HG03432 (cell line): Measurements from ENCODE around the gene DDX5.
"Not testable (repeated sequence)": the region's sequence is repeated elsewhere in the genome, so short reads cannot be mapped to it uniquely, and the experiment has no call there.

ENCODE experiments used
- ATAC-seq: cut with Tn5 transposase; IDR thresholded peaks from one replicate; pipeline ENCODE4 v1.9.1; 2021; ENCODE audit warnings: mild to moderate bottlenecking, moderate library complexity; ENCODE audit not compliant: unreplicated experiment

The DDX5 gene

DNA sequence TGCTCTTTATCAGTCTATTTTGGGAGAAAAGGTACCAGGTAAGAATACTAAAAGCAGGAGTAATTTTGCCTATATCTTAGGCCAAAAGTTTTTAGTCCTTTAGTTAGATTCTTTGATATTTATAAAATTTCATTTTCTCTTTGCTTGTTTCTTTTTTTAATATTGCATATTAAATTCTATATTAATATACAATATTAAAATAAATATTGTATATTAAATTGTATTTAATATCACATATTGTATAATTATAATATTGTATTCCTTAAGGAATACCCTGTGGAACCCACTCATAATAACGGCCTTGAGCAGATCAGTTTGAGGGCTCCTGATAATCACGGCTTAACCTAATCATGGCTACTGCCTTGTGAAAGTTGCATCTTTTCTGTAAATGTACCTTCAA lies 2.6 kb upstream of the DDX5 start:
- no peak for ATAC-seq

DNA sequence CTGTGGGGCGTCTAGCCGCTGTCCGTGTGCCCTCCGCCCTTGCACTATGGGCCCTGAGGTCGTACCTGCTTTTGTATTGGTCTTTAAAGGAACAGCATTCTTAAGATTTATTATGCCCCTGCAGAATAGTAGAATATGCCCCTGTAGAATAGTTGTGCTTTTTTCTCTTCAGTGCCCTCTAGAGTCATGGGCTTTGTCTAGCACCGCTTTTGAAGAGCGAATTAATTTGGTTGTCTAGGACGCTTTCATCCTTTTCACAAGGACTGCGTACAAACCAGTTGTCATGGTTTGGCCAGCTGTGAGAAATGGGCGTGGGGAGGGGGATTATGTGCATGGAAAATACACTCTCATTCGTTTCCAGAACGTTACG lies 1.3 kb upstream of the DDX5 start:
- peak; percentile 9 for ATAC-seq

DNA sequence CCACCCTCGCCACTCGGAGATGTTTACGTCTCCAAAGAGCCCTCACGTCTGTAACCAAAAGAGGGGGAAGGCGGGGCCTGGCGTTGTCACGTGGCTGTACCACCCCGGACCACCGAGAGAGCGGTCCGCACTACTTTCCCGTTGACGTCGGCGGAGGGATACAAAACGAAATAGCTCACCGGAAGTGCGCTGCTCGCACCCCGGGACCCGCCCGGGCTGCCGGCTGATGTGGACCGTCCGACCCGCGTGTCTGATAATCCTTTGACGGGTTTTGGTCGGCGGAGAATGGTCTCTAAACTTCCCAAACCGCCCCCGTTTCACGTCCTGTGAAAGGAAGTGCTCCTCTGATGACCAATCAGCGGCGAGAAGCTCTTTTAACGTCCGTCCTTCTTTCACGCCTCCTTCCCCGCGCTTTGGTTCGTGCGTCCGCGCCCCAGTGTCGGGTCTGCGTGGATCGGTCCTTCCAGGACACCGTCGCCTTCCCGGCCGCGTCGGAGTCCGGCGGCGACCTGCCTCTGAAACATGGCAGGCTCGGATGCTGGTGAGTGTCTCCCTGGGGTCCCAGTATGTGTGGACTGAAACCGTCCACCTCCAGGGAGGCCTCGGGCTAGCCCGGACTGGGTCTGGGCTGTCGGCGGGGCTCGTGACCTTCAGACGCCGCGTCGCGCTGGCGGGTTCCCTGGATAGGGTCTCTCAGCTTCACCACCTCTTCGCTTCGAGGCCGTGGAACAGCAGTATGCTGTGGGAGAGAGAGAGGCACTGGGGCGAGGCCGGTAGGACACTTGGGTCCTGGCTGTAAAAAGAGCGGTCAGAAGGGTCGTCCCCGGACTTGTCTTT lies 705 bp upstream of the DDX5 start, which contains the start of gene CEP95:
Gene CEP95 (plus strand): TSS at position 402 of the 837 bp plus-strand sequence. CDS start 121 bp downstream, at position 523.
- peak; percentile 65 for ATAC-seq

GRCh38 chr17:64505340-64506200 lies 519 bp downstream of the DDX5 start:
- ATAC-seq: peak; percentile 32

GRCh38 chr17:64504769-64505339 lies 1.2 kb downstream of the DDX5 start:
- ATAC-seq: no peak

DNA sequence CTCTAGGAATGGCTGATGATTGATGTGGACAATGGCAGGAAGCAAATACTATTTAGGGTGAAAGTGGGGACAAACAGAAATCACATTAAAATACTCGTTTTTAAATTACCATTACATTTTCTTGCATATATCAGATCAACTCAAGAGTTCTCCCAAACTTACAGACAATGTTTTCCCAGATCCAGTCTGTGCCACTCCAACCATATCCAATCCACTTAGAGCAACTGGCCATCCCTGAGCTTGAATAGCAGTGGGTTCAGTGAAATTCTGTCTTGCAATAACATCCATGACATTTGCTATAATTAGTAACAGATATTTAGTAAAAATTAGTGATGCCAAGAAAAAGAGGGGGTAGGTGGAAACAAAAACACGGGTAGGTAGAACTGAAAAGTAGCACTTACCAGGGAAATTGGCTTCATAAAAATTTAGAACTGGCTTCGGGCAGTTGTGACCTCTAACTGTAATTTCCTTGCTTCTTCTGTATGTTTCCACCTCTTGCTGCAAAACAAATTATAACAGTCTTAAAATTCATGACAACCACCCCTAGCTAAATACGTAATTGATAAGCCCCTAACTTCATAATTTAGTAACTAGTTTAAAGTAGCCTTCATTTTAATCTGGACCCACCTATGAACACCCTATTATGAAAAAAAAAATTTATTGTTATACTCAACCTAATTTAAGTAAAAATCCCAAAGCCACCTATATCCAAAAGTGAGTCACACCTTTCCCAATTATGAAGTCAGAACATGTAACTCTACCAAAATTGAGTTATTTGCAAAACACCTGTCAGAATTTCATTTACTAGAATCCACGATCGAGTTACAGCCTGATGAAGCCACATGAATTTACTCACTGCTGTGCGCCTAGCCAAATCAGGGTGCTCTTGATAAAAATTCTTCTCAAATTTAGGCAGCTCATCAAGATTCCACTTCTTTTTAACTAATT lies 2.0 kb downstream of the DDX5 start:
- no peak for ATAC-seq

DNA sequence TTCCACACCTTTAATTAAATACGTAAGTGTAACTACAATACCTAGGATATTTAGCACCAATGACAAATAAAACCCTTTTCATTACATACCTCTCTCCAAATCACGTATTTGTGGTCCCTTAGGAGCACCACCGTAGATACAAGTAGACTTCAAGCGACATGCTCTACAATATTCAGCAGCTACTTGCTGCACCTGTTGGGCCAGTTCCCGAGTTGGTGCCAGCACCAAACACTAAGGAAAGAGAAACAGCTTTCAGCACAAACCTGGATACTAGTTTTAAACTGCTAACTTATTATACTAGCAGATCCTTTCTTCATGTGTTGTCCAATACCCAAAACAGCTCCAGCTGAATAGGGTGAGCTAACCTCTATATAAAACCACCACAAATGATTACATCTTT lies 2.7 kb downstream of the DDX5 start:
- ATAC-seq: no peak

DNA sequence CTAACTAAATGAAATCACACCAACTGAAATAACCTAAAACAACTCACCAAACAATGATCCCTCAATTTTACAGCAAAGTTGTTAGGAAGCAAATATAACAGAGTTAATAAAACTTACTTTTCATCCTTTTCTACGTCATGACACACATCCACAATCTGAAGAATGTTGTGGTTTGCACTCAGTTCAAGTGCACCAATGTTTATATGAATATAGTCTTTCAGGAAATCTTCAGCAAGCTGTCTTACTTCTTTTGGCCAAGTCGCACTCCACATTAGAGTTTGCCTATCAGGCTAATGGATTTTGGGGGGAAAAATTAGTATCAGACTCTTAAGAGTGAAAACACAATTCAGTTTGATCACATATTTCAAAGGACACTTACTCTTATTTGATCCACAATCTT lies 3.3 kb downstream of the DDX5 start:
- no peak for ATAC-seq

DNA sequence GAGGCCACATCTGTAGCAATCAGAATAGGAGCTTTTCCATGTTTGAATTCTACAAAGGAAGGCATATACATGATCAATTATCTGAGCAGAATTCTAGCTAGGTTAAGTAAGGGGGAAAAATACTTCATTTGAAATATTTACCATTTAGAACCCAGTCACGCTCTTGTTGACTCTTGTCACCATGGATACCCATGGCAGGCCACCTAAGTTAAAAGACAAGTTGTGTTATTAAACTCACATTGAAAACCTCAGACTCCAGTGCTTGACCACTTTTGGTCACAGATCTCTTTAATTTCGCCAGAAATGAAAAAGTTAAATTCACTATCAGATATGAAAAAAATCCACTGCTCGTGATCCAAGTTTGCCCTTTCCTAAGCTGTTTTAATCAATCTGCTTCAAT lies 4.1 kb downstream of the DDX5 start:
- ATAC-seq: no peak

DNA sequence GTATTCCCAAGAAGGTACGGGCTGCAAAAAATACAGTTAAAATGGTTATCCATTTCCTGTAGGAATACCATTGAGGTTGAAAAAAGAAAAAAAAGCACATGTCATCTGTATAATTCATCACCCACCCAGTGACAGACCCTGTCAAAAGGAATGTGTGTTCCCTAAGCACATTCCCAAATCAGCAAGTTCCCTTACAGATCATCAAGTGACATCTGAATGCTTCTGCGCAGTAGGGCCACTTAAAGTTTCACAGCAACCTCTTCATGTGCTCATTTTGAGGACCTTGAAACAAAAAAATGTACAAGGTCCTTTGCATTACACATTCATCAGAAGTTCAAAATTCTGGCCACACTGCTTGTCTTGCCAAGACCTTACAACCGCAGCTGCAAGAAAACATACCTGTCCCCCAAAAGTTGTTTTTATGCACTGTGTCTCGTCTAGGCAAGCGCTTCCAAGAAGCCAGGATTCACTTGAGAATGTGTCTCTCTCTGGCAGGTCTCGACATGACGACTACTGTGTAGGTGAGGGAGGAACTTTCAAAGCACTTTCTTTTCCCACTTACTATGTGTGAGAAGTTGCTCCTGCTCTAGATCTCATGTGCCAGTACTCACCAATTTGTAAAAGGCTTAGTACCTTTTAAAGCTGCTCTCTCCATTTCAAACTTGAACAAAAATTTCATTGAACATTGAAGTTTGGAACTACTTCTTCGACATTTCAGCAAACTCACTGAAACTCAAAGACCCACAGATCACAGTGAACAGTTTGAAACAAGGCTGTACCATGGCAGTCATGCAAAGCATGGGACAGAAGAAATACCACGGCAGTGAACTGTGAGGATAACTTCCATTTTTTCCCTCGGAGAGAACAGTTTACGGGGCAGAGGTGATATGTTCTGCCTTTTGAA lies 5.0 kb downstream of the DDX5 start:
- ATAC-seq: no peak

DNA sequence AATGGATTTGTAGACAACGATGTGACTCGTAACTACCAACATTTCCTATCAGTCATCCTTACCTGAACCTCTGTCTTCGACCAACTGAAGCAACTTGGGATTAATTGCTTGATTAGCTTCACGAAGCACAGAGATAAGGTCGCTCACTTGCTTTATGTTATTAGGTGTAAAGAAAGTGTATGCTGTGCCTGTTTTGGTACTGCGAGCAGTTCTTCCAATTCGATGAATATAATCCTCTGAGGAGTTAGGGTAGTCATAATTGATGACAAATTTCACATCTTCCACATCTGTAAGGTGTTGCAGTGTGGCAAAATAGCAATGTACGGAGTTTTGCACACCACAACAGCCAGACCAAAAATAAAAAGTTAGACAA lies 5.6 kb downstream of the DDX5 start:
- ATAC-seq: no peak

GRCh38 chr17:64499805-64500486 lies 6.1 kb downstream of the DDX5 start:
- ATAC-seq: no peak

DNA sequence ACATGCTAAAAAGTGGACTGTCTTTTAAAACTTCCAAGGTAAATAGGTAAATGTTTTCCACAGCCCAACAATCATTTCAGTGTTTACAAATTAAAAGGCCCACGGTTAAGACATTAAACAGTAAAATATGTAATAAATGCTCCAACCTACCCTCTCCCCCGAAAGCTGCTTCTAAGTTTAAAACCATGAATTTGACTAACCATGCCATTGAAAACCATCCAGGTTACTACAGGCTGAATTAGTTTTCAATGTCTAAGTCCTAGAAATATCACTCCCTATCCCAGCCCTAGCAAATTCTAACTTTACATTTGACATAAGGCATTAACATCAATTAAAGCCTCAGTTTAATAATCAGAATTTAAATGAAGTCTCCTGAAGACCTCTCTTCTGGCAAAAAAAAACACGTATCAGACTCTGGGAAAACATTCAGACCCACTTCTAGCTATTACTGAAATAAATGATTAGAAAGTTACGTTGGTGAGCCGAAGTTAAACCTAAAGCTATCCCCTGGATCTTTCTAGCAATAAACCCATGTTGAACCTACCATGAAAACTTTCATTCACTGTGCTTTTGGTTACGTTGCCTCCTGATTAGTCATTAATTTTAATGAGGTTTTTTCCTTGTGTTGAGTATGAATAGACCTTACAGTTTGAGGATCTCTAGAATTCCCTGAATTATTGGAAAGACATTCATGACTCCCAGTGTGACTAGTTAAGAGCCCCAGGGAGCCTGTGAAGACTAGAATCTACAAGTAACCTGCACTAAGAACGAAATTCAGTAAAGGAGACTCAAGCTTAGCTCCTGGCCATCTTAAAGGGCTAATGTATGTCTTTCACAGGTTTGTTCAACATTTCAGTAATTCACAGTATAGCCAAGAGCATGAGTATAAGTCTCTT lies 7.5 kb downstream of the DDX5 start:
- ATAC-seq: no peak

GRCh38 chr17:64497565-64498035 lies 8.5 kb downstream of the DDX5 start:
- ATAC-seq: no peak

DNA sequence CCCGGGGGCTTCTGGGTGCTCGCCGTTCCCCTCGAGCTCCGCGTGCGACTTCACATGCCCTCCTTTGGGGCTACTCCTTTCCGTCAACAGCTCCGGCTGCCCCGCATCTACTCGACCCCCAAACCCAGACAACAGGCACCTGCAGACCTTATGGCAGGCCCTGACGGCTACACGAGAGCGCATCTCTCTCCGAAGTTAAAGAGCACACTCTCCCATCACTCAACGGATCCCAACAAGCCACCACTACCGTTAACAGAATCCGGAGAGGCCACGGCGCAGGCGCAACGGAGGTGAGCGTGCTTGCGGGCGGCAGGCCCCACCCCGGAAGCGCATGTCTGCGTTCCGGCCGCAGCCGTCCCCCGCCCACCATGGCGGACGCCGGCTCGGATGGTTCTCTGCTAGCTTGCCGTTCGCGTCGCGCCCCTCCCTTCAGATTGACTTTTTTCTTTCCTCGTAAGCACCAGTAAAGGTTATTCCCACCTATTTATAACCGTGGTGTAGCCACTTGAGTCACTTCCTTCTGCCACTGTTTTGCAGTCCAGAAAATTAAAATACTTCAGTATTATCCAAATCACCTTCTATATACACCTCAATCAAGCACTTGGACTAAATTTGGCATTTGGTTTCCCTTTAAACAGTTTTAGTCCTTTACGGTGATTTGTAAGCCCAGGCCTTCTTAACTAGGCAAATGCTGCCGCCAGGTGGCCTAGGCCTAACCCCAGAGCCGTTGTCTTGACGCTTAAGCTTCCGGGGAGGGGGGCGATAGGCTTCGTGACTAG lies 9.1 kb downstream of the DDX5 start, which contains the start of gene POLG2:
Gene POLG2 (minus strand): TSS at position 269 of the 779 bp plus-strand sequence. CDS start 86 bp downstream, at position 183.
- ATAC-seq: peak; percentile 89

- no peak for ATAC-seq
Observed at GRCh38 chr17:64496348-64496785, 9.7 kb downstream of the DDX5 start.

DNA sequence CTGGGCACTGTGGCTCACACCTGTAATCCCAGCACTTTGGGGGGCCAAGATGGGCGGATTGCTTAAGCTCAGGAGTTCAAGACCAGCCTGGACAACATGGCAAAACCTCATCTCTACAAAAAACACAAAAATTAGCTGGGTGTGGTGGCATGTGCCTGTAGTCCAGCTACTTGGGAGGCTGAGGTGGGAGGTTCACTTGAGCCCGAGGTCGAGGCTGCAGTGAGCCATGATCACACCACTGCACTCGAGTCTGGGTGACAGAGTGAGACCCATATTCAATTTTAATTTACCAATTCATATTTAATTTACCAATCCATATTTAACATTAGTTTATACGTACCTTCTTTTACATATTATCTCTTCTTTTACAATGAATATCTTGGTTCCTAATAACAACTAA lies 10.8 kb downstream of the DDX5 start:
- not testable (repeated sequence) for ATAC-seq
